GM12875 (cell line): ENCODE data around the gene CNTNAP2.

Experiments used
- H3K4me3 ChIP-seq: one replicate; pipeline ENCODE4 v1.5.1; 2011; ENCODE audit warnings: low read depth, low read length, control low read depth
- TF ChIP-seq, protein P1 (sequence below): IDR thresholded peaks from 2 replicates; pipeline ENCODE4 v1.5.1; 2011; ENCODE audit warnings: low read depth, mild to moderate bottlenecking, control low read depth, inconsistent platforms, low read length, moderate library complexity, borderline replicate concordance; ENCODE audit not compliant: insufficient read depth

Gene CNTNAP2

GRCh38 chr7:148368562-148368961 is 2252.0 kb downstream of the CNTNAP2 start:
- TF ChIP-seq, protein P1, sequence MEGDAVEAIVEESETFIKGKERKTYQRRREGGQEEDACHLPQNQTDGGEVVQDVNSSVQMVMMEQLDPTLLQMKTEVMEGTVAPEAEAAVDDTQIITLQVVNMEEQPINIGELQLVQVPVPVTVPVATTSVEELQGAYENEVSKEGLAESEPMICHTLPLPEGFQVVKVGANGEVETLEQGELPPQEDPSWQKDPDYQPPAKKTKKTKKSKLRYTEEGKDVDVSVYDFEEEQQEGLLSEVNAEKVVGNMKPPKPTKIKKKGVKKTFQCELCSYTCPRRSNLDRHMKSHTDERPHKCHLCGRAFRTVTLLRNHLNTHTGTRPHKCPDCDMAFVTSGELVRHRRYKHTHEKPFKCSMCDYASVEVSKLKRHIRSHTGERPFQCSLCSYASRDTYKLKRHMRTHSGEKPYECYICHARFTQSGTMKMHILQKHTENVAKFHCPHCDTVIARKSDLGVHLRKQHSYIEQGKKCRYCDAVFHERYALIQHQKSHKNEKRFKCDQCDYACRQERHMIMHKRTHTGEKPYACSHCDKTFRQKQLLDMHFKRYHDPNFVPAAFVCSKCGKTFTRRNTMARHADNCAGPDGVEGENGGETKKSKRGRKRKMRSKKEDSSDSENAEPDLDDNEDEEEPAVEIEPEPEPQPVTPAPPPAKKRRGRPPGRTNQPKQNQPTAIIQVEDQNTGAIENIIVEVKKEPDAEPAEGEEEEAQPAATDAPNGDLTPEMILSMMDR: no peak
- no peak overlapping the region for H3K4me3 ChIP-seq

DNA sequence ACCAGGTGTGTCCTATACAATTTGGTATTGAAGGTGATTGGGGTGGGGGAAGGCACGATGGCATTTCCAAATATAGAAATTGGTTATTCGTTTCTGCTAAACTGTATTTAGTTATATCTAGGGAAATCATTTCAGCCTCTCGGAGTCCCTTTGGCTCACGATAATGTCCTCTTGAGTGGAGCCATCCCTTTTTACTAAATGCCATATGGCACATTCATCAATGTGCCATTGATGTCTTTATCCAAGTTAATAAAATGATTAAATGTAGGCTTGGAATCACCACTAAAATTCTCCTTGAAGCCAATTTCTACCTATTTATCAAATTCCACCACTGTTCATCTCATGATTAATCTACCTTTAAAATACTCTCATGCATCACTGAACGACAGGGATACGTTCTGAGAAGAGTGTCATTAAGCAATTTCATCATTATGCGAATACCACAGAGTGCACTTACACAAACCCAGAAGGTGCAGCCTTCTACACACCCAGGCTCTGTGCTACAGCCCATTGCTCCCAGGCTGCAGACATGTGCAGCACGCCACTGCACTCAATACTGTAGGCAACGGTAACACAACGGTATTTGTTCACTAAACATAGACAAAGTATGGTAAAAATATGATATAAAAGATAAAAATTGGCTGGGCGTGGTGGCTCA is 2254.8 kb downstream of the CNTNAP2 start:
- H3K4me3 ChIP-seq: no peak overlapping the region
- TF ChIP-seq, protein P1: no peak

GRCh38 chr7:148374396-148375259 is 2258.0 kb downstream of the CNTNAP2 start:
- H3K4me3 ChIP-seq: no peak overlapping the region
- TF ChIP-seq, protein P1: no peak

DNA sequence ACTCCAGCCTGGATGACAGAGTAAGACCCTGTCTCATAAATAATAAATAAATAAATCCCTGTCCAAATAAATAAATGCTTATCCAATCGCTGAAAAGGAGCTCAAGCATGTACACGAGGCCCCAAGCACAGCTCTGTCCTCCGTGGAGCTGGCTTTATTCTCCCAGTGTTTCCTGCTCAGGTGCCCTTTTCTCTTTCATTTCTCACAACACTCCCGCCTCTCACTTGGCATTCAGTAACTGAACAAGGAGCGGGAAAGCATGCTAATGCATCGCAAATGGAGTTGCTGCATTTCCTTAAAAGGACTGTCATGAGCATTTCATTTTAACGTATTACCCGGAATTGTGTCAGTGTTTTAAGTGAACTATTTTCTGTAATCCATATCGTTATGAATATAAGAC is 2263.1 kb downstream of the CNTNAP2 start:
- TF ChIP-seq, protein P1: no peak
- H3K4me3 ChIP-seq: no peak overlapping the region

GRCh38 chr7:148380596-148381419 is 2264.2 kb downstream of the CNTNAP2 start:
- TF ChIP-seq, protein P1: no peak
- no peak overlapping the region for H3K4me3 ChIP-seq

- TF ChIP-seq, protein P1: no peak
- H3K4me3 ChIP-seq: no peak overlapping the region
These were observed 2266.0 kb downstream of the CNTNAP2 start for GRCh38 chr7:148382596-148382995.

DNA sequence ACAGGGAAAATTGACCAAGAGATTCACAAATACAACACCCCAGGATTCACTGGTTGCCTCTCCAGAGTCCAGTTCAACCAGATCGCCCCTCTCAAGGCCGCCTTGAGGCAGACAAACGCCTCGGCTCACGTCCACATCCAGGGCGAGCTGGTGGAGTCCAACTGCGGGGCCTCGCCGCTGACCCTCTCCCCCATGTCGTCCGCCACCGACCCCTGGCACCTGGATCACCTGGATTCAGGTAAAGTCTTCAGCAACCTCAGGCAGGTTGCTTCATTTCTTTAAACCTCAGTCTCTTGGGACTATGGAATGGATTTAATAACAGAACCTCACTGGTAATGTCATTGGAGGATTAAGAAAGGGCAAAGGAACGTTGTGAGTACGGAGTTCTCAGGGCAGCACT is 2267.1 kb downstream of the CNTNAP2 start:
- TF ChIP-seq, protein P1: no peak
- H3K4me3 ChIP-seq: no peak overlapping the region
